ENCODE data around the gene CD200R1. TPM values are rescaled to one million over a fixed set of nuclear protein-coding genes. Genes with fewer than 3 reads are reported as not detected.
A peak's percentile ranks its signal among the peaks of the same experiment; 100 is the strongest.

The CD200R1 gene
- total and polyA plus RNA-seq, 2 donors from 2014 or later, result 0.13 to 2.2 TPM

DNA sequence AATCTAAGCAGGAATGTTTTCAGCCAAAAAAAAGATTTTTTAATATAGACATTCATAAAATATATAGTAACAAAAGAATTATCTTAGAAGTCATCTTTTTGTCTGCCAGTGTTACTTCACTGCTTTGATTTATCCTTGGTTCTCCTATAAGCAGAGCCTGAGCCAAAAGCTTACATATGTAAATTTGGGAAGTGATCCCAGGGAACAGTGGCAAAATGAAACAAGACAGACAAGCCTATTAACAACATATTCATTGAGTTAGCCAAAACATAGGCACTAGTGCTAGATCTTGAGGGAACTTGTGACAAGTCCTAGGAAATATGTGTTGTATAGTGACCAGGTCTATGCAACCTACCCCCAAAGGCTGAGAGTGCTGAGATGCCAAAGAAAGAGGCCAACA lies 27.1 kb upstream of the CD200R1 start:
- no peaks in the 10 kb centered on the region for H3K9me3 ChIP-seq (ENCODE audit: control insufficient read depth in 2 of 3, insufficient read depth in 1 of 3, low read length in 3 of 3)
- no peak for TF ChIP-seq CTCF (IDR thresholded peaks at IDR 0.05; ENCODE audit: borderline replicate concordance, extremely low read depth, insufficient read depth)
- DNase-seq (no peak), FAIRE-seq (no peak)
- no peak overlapping the region for H3K9ac ChIP-seq (ENCODE audit: low read length in 3 of 3)
- H3K27ac ChIP-seq (ENCODE audit: low read depth in 2 of 2, low read length in 2 of 2), result no peak overlapping the region
- peaks cover 12 to 45% (median 15%) of the 10 kb centered on the region in 3 donors for H3K36me3 ChIP-seq (ENCODE audit: control insufficient read depth in 2 of 3, insufficient read depth in 3 of 3, low read length in 3 of 3)
- no peak overlapping the region for H3K4me3 ChIP-seq (ENCODE audit: low read length in 3 of 3)
- no peaks in the 10 kb centered on the region for H3K27me3 ChIP-seq (ENCODE audit: control insufficient read depth, insufficient read depth, low read length)
- H3K4me1 ChIP-seq (ENCODE audit: control insufficient read depth in 2 of 3, insufficient read depth in 2 of 3, low read depth in 1 of 3, low read length in 3 of 3), result no peaks in the 10 kb centered on the region
- intact Hi-C loops (cut with DNase I), result no loop called here

DNA sequence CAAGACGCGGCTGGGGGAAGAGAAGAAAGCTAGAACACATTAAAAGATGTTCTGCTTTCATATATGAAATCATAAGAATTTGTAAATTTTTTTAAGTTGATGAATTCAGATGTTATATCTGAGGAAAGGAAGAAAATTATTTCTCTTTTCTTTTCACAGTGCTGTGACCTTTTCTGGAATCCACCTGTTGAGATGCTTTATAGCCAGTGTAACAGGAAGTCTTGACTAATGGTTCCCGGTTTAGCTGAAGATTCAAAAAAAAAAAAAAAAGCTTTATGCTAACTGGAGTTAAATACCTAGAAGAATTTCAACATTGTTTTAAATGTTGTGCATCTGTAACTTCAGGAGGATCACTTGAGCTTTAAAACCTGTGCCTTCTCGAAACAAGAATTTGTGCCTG lies 25.8 kb upstream of the CD200R1 start:
- no peaks in the 10 kb centered on the region for H3K4me1 ChIP-seq (ENCODE audit: control insufficient read depth in 2 of 3, insufficient read depth in 2 of 3, low read depth in 1 of 3, low read length in 3 of 3)
- H3K36me3 ChIP-seq (ENCODE audit: control insufficient read depth in 2 of 3, insufficient read depth in 3 of 3, low read length in 3 of 3), result peaks cover 10 to 34% (median 15%) of the 10 kb centered on the region in 3 donors
- no peak overlapping the region for H3K27ac ChIP-seq (ENCODE audit: low read depth in 2 of 2, low read length in 2 of 2)
- H3K27me3 ChIP-seq (ENCODE audit: control insufficient read depth, insufficient read depth, low read length), result no peaks in the 10 kb centered on the region
- no peak for DNase-seq
- intact Hi-C loops (cut with DNase I), result no loop called here
- no peak overlapping the region for H3K4me3 ChIP-seq (ENCODE audit: low read length in 3 of 3)
- no peaks in the 10 kb centered on the region for H3K9me3 ChIP-seq (ENCODE audit: control insufficient read depth in 2 of 3, insufficient read depth in 1 of 3, low read length in 3 of 3)
- no peak for FAIRE-seq
- no peak overlapping the region for H3K9ac ChIP-seq (ENCODE audit: low read length in 3 of 3)
- no peak for TF ChIP-seq CTCF (IDR thresholded peaks at IDR 0.05; ENCODE audit: borderline replicate concordance, extremely low read depth, insufficient read depth)

DNA sequence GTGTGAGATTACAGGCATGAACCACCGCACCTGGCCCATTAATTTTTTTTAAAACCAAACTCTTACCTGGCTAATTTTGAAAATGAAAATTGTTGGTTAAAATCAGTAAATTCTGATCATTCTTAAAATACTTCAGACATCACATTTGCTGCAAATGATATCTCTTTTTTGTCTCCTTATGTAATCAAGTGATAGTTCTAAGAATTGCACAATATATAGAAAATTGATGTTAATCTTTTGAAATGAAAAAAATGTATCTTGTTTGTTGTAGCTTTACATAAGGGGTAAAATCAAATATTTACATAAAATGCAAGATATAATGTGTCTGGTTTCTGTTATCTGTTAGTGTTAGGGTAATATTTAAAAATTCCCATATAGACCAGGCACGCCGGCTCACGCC lies 20.9 kb upstream of the CD200R1 start:
- FAIRE-seq (peak; percentile 6), DNase-seq (no peak)
- intact Hi-C loops (cut with DNase I), result no loop called here
- H3K27me3 ChIP-seq (ENCODE audit: control insufficient read depth, insufficient read depth, low read length), result no peaks in the 10 kb centered on the region
- no peak overlapping the region for H3K4me3 ChIP-seq (ENCODE audit: low read length in 3 of 3)
- H3K9ac ChIP-seq (ENCODE audit: low read length in 3 of 3), result no peak overlapping the region
- no peak overlapping the region for H3K27ac ChIP-seq (ENCODE audit: low read depth in 2 of 2, low read length in 2 of 2)
- no peak for TF ChIP-seq CTCF (IDR thresholded peaks at IDR 0.05; ENCODE audit: borderline replicate concordance, extremely low read depth, insufficient read depth)
- H3K36me3 ChIP-seq (ENCODE audit: control insufficient read depth in 2 of 3, insufficient read depth in 3 of 3, low read length in 3 of 3), result peaks cover 0 to 15% (median 0%) of the 10 kb centered on the region in 3 donors
- no peaks in the 10 kb centered on the region for H3K9me3 ChIP-seq (ENCODE audit: control insufficient read depth in 2 of 3, insufficient read depth in 1 of 3, low read length in 3 of 3)
- H3K4me1 ChIP-seq (ENCODE audit: control insufficient read depth in 2 of 3, insufficient read depth in 2 of 3, low read depth in 1 of 3, low read length in 3 of 3), result peaks cover 0 to 2% (median 0%) of the 10 kb centered on the region in 3 donors
